CD14-positive monocyte (primary cell): Measurements from ENCODE around the gene PRKAR1B. TPM values are rescaled to one million over a fixed set of nuclear protein-coding genes. Genes with fewer than 3 reads are reported as not detected.

Experiments used
- DNase-seq, 3 donors: peaks; one replicate each; pipeline ENCODE4 v3.0.0-alpha.2; 2011 to 2022
- H2AFZ ChIP-seq: 2 replicates; pipeline ENCODE4 v1.6.0; 2012; ENCODE audit warnings: mild to moderate bottlenecking, low read depth, low read length, inconsistent platforms; ENCODE audit not compliant: insufficient read depth, poor library complexity, severe bottlenecking
- H3K27ac ChIP-seq, 2 donors: 1 replicate in 1 of 2; 2 replicates in 1 of 2; pipeline ENCODE4 v1.5.1; 2012 to 2013; ENCODE audit warnings: low read length in 2 of 2, control low read depth in 1 of 2, inconsistent platforms in 1 of 2, low read depth in 1 of 2, mild to moderate bottlenecking in 1 of 2
- H3K27me3 ChIP-seq, 2 donors: one replicate each; pipeline versions ENCODE4 v1.6.0 to v1.6.1; 2011 to 2013; ENCODE audit warnings: low read length in 2 of 2; ENCODE audit not compliant: control insufficient read depth in 2 of 2, insufficient read depth in 2 of 2
- H3K36me3 ChIP-seq, 2 donors: replicated peaks in 1 of 2; 1 replicate in 1 of 2; 2 replicates in 1 of 2; pipeline versions ENCODE4 v1.5.1 to v1.6.1; 2012 to 2013; ENCODE audit warnings: low read length in 2 of 2, control low read depth in 1 of 2, inconsistent platforms in 1 of 2, mild to moderate bottlenecking in 1 of 2; ENCODE audit not compliant: insufficient read depth in 2 of 2, control insufficient read depth in 1 of 2
- H3K4me1 ChIP-seq, 2 donors: 1 replicate in 1 of 2; 2 replicates in 1 of 2; pipeline versions ENCODE4 v1.5.1 to v1.6.1; 2012 to 2013; ENCODE audit warnings: low read length in 2 of 2, control low read depth in 1 of 2, inconsistent platforms in 1 of 2, mild to moderate bottlenecking in 1 of 2, moderate library complexity in 1 of 2; ENCODE audit not compliant: insufficient read depth in 2 of 2, control insufficient read depth in 1 of 2
- H3K4me2 ChIP-seq: replicated peaks from 2 replicates; pipeline ENCODE3; 2012; ENCODE audit warnings: low read length, moderate library complexity, mild to moderate bottlenecking; ENCODE audit not compliant: poor library complexity, severe bottlenecking; ENCODE audit errors: extremely low read depth
- H3K4me3 ChIP-seq, 3 experiments: fragments of 200-600 bp in 1 of 3; sonication (generic) in 1 of 3; replicated peaks in 1 of 3; 1 replicate in 2 of 3; 2 replicates in 1 of 3; pipeline ENCODE4 v1.5.1; 2011 to 2013; ENCODE audit warnings: low read length in 3 of 3, mild to moderate bottlenecking in 3 of 3, control low read depth in 2 of 3, low read depth in 2 of 3, inconsistent platforms in 1 of 3, moderate library complexity in 1 of 3
- H3K79me2 ChIP-seq: 2 replicates; pipeline ENCODE4 v1.6.0; 2012; ENCODE audit warnings: mild to moderate bottlenecking, control low read depth, inconsistent platforms, low read length, moderate library complexity; ENCODE audit not compliant: insufficient read depth
- H3K9ac ChIP-seq: 2 replicates; pipeline ENCODE4 v1.6.0; 2017; ENCODE audit warnings: low read length, mild to moderate bottlenecking; ENCODE audit not compliant: insufficient read depth, poor library complexity, severe bottlenecking
- H3K9me3 ChIP-seq, 2 donors: replicated peaks in 1 of 2; 1 replicate in 1 of 2; 2 replicates in 1 of 2; pipeline versions ENCODE4 v1.5.1 to v1.6.1; 2012 to 2013; ENCODE audit warnings: low read length in 2 of 2, control low read depth in 1 of 2; ENCODE audit not compliant: control insufficient read depth in 1 of 2, insufficient read depth in 1 of 2
- H4K20me1 ChIP-seq: 2 replicates; pipeline ENCODE4 v1.6.0; 2012; ENCODE audit warnings: mild to moderate bottlenecking, low read length, control low read depth, moderate library complexity; ENCODE audit not compliant: insufficient read depth
- H3K27ac Mint-ChIP-seq, 7 donors: one replicate each; pipeline ENCODE4 v1.8.0; 2020; ENCODE audit warnings: mild to moderate bottlenecking in 7 of 7, mixed read lengths in 7 of 7, moderate library complexity in 6 of 7, inconsistent platforms in 2 of 7
- H3K27me3 Mint-ChIP-seq, 3 donors: one replicate each; pipeline ENCODE4 v1.8.0; 2021 to 2022; ENCODE audit warnings: low read depth in 3 of 3, mild to moderate bottlenecking in 3 of 3, mixed read lengths in 3 of 3, moderate library complexity in 3 of 3, inconsistent platforms in 1 of 3
- H3K36me3 Mint-ChIP-seq, 2 donors: one replicate each; pipeline ENCODE4 v1.8.0; 2020; ENCODE audit warnings: mixed read lengths in 2 of 2, inconsistent platforms in 1 of 2, mild to moderate bottlenecking in 1 of 2
- H3K4me1 Mint-ChIP-seq: one replicate; pipeline ENCODE4 v1.8.0; 2020; ENCODE audit warnings: mild to moderate bottlenecking, mixed read lengths
- H3K4me3 Mint-ChIP-seq, 2 donors: one replicate each; pipeline ENCODE4 v1.8.0; 2020; ENCODE audit warnings: mild to moderate bottlenecking in 2 of 2, mixed read lengths in 2 of 2, moderate library complexity in 1 of 2
- H3K9me3 Mint-ChIP-seq, 7 donors: one replicate each; pipeline ENCODE4 v1.8.0; 2020 to 2022; ENCODE audit warnings: mixed read lengths in 7 of 7, mild to moderate bottlenecking in 6 of 7, moderate library complexity in 6 of 7, inconsistent platforms in 2 of 7
- CTCF ChIP-seq: fragments of 200-600 bp; IDR thresholded peaks from one replicate; pipeline ENCODE4 v1.8.0; 2022; ENCODE audit warnings: antibody characterized with exemption, mild to moderate bottlenecking
- WGBS: methylation state at CpG from one replicate; pipeline ENCODE4 v1.1.5; 2013; ENCODE audit warnings: missing lambda C conversion rate; ENCODE audit not compliant: insufficient coverage; 5-methylcytosine and 5-hydroxymethylcytosine counted together
- intact Hi-C, 2 donors: fragments of 100-400 bp; cut with micrococcal nuclease; formaldehyde crosslinking; loops; one replicate each; pipeline versions ENCODE4 v1.15.0 to v1.15.1; 2023
- polyA plus RNA-seq, 3 donors: library from polyadenylated mRNA; depleted of rRNA in 1 of 3; unstranded in 2 of 3; stranded (reverse) in 1 of 3; fragments of 300-500 nt in 2 of 3; fragments of >200 nt in 1 of 3; fragmentation: Illumina TruSeq in 2 of 3; gene quantifications; 1 replicate in 2 of 3; 2 replicates in 1 of 3; pipeline ENCODE4 v1.2.3, GENCODE V29; 2012 to 2021

Gene PRKAR1B
- polyA plus RNA-seq, 3 donors = 0.94 to 2.1 (median 1.1) TPM

- Histone ChIP-seq H2AFZ (no peak overlapping the region), H3K79me2 (no peaks in the 10 kb centered on the region), H3K4me2 (no peak overlapping the region), H3K9ac (no peak overlapping the region), H3K4me3 (no peak overlapping the region), H3K4me1 (no peaks in the 10 kb centered on the region), H4K20me1 (no peaks in the 10 kb centered on the region), H3K9me3 (no peaks in the 10 kb centered on the region), H3K36me3 (no peaks in the 10 kb centered on the region), H3K27me3 (no peaks in the 10 kb centered on the region), H3K27ac (no peak overlapping the region)
- Mint-ChIP-seq H3K36me3 (no peaks in the 10 kb centered on the region), H3K4me1 (no peaks in the 10 kb centered on the region), H3K27ac (no peak overlapping the region), H3K9me3 (peaks cover 0 to 8% (median 0%) of the 10 kb centered on the region in 7 donors), H3K27me3 (peaks cover 0 to 4% (median 0%) of the 10 kb centered on the region in 3 donors), H3K4me3 (no peak overlapping the region)
- WGBS = 95% methylated on average over 19 of the region's 20 CpGs
- no peak for TF ChIP-seq CTCF
- intact Hi-C loops = no loop called here
- DNase-seq = no peak
Measured at GRCh38 chr7:499853-500485, 227.1 kb downstream of the PRKAR1B start.

Other genes starting within 250 kb of the PRKAR1B start
- gene PDGFA, start 207.4 kb downstream of the PRKAR1B start, polyA plus RNA-seq = under 1 TPM in 1 of 3 donors, not detected in 2; 0.29 TPM
- 1 to 10 TPM; 1.2 to 9.6 (median 2.0) TPM for gene DNAAF5, start 582 bp downstream of the PRKAR1B start, polyA plus RNA-seq
- gene SUN1, start 105.2 kb upstream of the PRKAR1B start, polyA plus RNA-seq = 100 to 1,000 TPM in 1 of 3 donors, 10 to 100 TPM in 2; 44.2 to 154 (median 51.5) TPM
- gene GET4, start 149.3 kb upstream of the PRKAR1B start, polyA plus RNA-seq = 10 to 100 TPM; 20.1 to 36.8 (median 25.5) TPM
- gene ADAP1, start 227.4 kb upstream of the PRKAR1B start, polyA plus RNA-seq = 100 to 1,000 TPM in 1 of 3 donors, 10 to 100 TPM in 2; 49.1 to 117 (median 72.2) TPM
- 10 to 100 TPM in 1 of 3 donors, 1 to 10 TPM in 2; 7.4 to 15.0 (median 7.6) TPM for gene COX19, start 248.3 kb upstream of the PRKAR1B start, polyA plus RNA-seq